ENCODE results near the gene ARHGAP26. TPM values are rescaled to one million over a fixed set of nuclear protein-coding genes. Genes with fewer than 3 reads are reported as not detected.

Gene ARHGAP26
- total and polyA plus RNA-seq, 2 of the 4 experiments (the other 2 are of a cell fraction) = 0.54 to 0.56 TPM

- TF ChIP-seq ELK1 (IDR thresholded peaks at IDR 0.05; ENCODE audit: borderline replicate concordance, low read depth, low read length) = no peak
- no peak for TF ChIP-seq MAFK (IDR thresholded peaks at IDR 0.05; ENCODE audit: low read depth, low read length)
Observed at GRCh38 chr5:142922223-142922952, 152.2 kb downstream of the ARHGAP26 start (continued).

GRCh38 chr5:142924135-142924883 is 154.1 kb downstream of the ARHGAP26 start:
- Histone ChIP-seq H3K79me1 (ENCODE audit: low read depth in 1 of 2, low read length in 2 of 2) (no peaks in the 10 kb centered on the region), H4K20me1 (ENCODE audit: insufficient read depth, low read length) (no peaks in the 10 kb centered on the region), H2BK5ac (ENCODE audit: low read depth, low read length, poor library complexity, severe bottlenecking) (no peak overlapping the region), H3K9me1 (ENCODE audit: insufficient read depth, low read length) (0 out of 2 replicates have a peak, but pooled peaks cover 3% of the 10 kb centered on the region), H3K4me2 (ENCODE audit: low read depth, low read length) (no peak overlapping the region), H3K4ac (ENCODE audit: low read depth, low read length) (no peak overlapping the region), H3K4me3 (ENCODE audit: insufficient read depth, low read depth, low read length) (no peak overlapping the region), H3K27me3 (ENCODE audit: control insufficient read depth, insufficient read depth, low read length) (no peaks in the 10 kb centered on the region), H2AK5ac (ENCODE audit: low read depth, low read length) (no peak overlapping the region), H2BK15ac (ENCODE audit: low read depth, low read length) (no peak overlapping the region), H3K9ac (ENCODE audit: low read depth, low read length) (no peak overlapping the region), H3K4me1 (ENCODE audit: control insufficient read depth, insufficient read depth, low read length) (peaks cover 7% of the 10 kb centered on the region), H2AFZ (replicated peaks; ENCODE audit: low read length, poor library complexity) (no peak overlapping the region), H4K91ac (ENCODE audit: insufficient read depth, low read depth, low read length) (no peak overlapping the region), H3K9me3 (ENCODE audit: control insufficient read depth, insufficient read depth, low read length) (no peaks in the 10 kb centered on the region), H2AK9ac (replicated peaks; ENCODE audit: low read depth, low read length, poor library complexity) (no peak overlapping the region), H3K23ac (ENCODE audit: low read depth, low read length) (no peak overlapping the region), H3K56ac (ENCODE audit: extremely low read depth, insufficient read depth, low read length) (no peak overlapping the region), H3K36me3 (ENCODE audit: control insufficient read depth, insufficient read depth, low read length) (no peaks in the 10 kb centered on the region), H2BK20ac (ENCODE audit: low read depth, low read length) (no peak overlapping the region), H3K14ac (replicated peaks; ENCODE audit: low read depth, low read length) (no peak overlapping the region), H3K27ac (ENCODE audit: insufficient read depth, low read length) (no peak overlapping the region), H3K18ac (ENCODE audit: low read depth, low read length) (no peak overlapping the region), H4K8ac (ENCODE audit: low read depth in 2 of 2, low read length in 2 of 2) (no peak overlapping the region), H4K5ac (ENCODE audit: low read depth, low read length) (no peak overlapping the region), H2BK120ac (ENCODE audit: low read depth, low read length) (no peak overlapping the region)
- BruUV-seq (replicated peaks) = no TSS peak
- DNase-seq (peak; percentile 52), ATAC-seq (ENCODE audit: low read depth) (no peak)
- TF ChIP-seq RCOR1 (IDR thresholded peaks at IDR 0.05; ENCODE audit: insufficient replicate concordance, low read length) (no peak), FOS (IDR thresholded peaks at IDR 0.05; ENCODE audit: low read depth, low read length) (no peak), RAD21 (IDR thresholded peaks at IDR 0.05; ENCODE audit: low read length) (peak; percentile 55), SMC3 (IDR thresholded peaks at IDR 0.05; ENCODE audit: low read depth, low read length) (peak; percentile 50), ELK1 (IDR thresholded peaks at IDR 0.05; ENCODE audit: borderline replicate concordance, low read depth, low read length) (no peak), MXI1 (IDR thresholded peaks at IDR 0.05; ENCODE audit: borderline replicate concordance, low read depth, low read length) (no peak)
- TF ChIP-seq, protein P1, sequence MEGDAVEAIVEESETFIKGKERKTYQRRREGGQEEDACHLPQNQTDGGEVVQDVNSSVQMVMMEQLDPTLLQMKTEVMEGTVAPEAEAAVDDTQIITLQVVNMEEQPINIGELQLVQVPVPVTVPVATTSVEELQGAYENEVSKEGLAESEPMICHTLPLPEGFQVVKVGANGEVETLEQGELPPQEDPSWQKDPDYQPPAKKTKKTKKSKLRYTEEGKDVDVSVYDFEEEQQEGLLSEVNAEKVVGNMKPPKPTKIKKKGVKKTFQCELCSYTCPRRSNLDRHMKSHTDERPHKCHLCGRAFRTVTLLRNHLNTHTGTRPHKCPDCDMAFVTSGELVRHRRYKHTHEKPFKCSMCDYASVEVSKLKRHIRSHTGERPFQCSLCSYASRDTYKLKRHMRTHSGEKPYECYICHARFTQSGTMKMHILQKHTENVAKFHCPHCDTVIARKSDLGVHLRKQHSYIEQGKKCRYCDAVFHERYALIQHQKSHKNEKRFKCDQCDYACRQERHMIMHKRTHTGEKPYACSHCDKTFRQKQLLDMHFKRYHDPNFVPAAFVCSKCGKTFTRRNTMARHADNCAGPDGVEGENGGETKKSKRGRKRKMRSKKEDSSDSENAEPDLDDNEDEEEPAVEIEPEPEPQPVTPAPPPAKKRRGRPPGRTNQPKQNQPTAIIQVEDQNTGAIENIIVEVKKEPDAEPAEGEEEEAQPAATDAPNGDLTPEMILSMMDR (conservative IDR thresholded peaks at IDR 0.05; ENCODE audit: low read depth, low read length) = peak; percentile 48
- dilution Hi-C loops (cut with HindIII; ENCODE audit: low sequenced_read_pairs, unreplicated experiment) = no loop called here
- no CpG with 5 or more reads among the region's 1 CpG for WGBS, 2 experiments (ENCODE audit: extremely low coverage in 2 of 2, insufficient read length in 1 of 2)
- intact Hi-C loops (cut with micrococcal nuclease) = loop anchor here (1.0 to 10.0 kb wide), 4 partner anchors 350 to 1248 kb away; partner anchors contain the start of genes KCTD16, NR3C1 and YIPF5
- ChIA-PET POLR2A (ENCODE audit: unreplicated experiment) (no interaction called here), CTCF (no interaction called here)
- in situ Hi-C loops (cut with MboI; ENCODE audit: low sequenced_read_pairs) = loop anchor here (10.0 to 25.0 kb wide), 2 partner anchors 480 to 1238 kb away; partner anchors contain the start of genes KCTD16, NR3C1 and YIPF5
